Astrocyte of the spinal cord (primary cell): ENCODE measurements around the gene DNAAF5.

ENCODE experiments used
- DNase-seq: peaks from one replicate; pipeline ENCODE4 v3.0.0; 2011; ENCODE audit warnings: low read depth, low spot score
- H3K4me3 ChIP-seq: 2 replicates; pipeline ENCODE4 v1.5.1; 2011; ENCODE audit warnings: low read depth, mild to moderate bottlenecking, low read length, moderate library complexity
- CTCF ChIP-seq: IDR thresholded peaks from 2 replicates; pipeline ENCODE4 v1.5.1; 2012; ENCODE audit warnings: low read depth, mild to moderate bottlenecking, low read length, inconsistent platforms
- in situ Hi-C: cut with HindIII; loops from 2 replicates; pipeline ENCODE4 v1.10.0; 2017; ENCODE audit warnings: low sequenced_read_pairs

Gene DNAAF5

GRCh38 chr7:713488-714230 lies 12.8 kb upstream of the DNAAF5 start:
- in situ Hi-C loops = no loop called here
- DNase-seq = no peak
- TF ChIP-seq CTCF = no peak
- H3K4me3 ChIP-seq = no peak overlapping the region

GRCh38 chr7:714251-714671 lies 12.2 kb upstream of the DNAAF5 start:
- no peak for DNase-seq
- in situ Hi-C loops = no loop called here
- no peak for TF ChIP-seq CTCF
- no peak overlapping the region for H3K4me3 ChIP-seq

GRCh38 chr7:716222-716621 lies 10.3 kb upstream of the DNAAF5 start:
- no peak for DNase-seq
- no peak for TF ChIP-seq CTCF
- in situ Hi-C loops = no loop called here
- no peak overlapping the region for H3K4me3 ChIP-seq

GRCh38 chr7:716636-717035 lies 9.9 kb upstream of the DNAAF5 start:
- no peak overlapping the region for H3K4me3 ChIP-seq
- DNase-seq = no peak
- in situ Hi-C loops = no loop called here
- TF ChIP-seq CTCF = no peak

GRCh38 chr7:721619-722248 lies 4.8 kb upstream of the DNAAF5 start:
- no peak overlapping the region for H3K4me3 ChIP-seq
- no peak for TF ChIP-seq CTCF
- in situ Hi-C loops = no loop called here
- no peak for DNase-seq

GRCh38 chr7:723541-723940 lies 3.0 kb upstream of the DNAAF5 start:
- H3K4me3 ChIP-seq = no peak overlapping the region
- in situ Hi-C loops = no loop called here
- TF ChIP-seq CTCF = no peak
- no peak for DNase-seq
